ENCODE data around the gene CCDC170.

CCDC170 gene

GRCh38 chr6:151624481-151624880 lies 130.7 kb downstream of the CCDC170 start:
- no peak for DNase-seq

- DNase-seq = no peak
These were observed 131.2 kb downstream of the CCDC170 start for GRCh38 chr6:151624900-151625536.

GRCh38 chr6:151627689-151628444 lies 134.1 kb downstream of the CCDC170 start:
- no peak for DNase-seq

- no peak for DNase-seq
These were observed 136.0 kb downstream of the CCDC170 start for GRCh38 chr6:151629791-151630190.

- no peak for DNase-seq
These were observed 136.6 kb downstream of the CCDC170 start for GRCh38 chr6:151630387-151630786.

GRCh38 chr6:151630991-151631655 lies 137.3 kb downstream of the CCDC170 start:
- DNase-seq = no peak

GRCh38 chr6:151632415-151632987 lies 138.7 kb downstream of the CCDC170 start:
- DNase-seq = no peak

- DNase-seq = no peak
These were observed 139.9 kb downstream of the CCDC170 start for GRCh38 chr6:151633526-151634335.

- no peak for DNase-seq
These were observed 140.5 kb downstream of the CCDC170 start for GRCh38 chr6:151634336-151634720.

- DNase-seq = no peak
These were observed 141.9 kb downstream of the CCDC170 start for GRCh38 chr6:151635741-151636140.

GRCh38 chr6:151637814-151638213 lies 144.0 kb downstream of the CCDC170 start:
- DNase-seq = no peak

GRCh38 chr6:151639750-151640149 lies 145.9 kb downstream of the CCDC170 start:
- DNase-seq = no peak

- DNase-seq = no peak
These were observed 147.2 kb downstream of the CCDC170 start for GRCh38 chr6:151641028-151641427.

GRCh38 chr6:151647976-151648639 lies 154.3 kb downstream of the CCDC170 start:
- DNase-seq = peak; percentile 7

- no peak for DNase-seq
These were observed 156.0 kb downstream of the CCDC170 start for GRCh38 chr6:151649835-151650234.

GRCh38 chr6:151651639-151652038 lies 157.8 kb downstream of the CCDC170 start:
- DNase-seq = no peak

- DNase-seq = no peak
These were observed 158.5 kb downstream of the CCDC170 start for GRCh38 chr6:151652325-151652724.

- DNase-seq = no peak
These were observed 161.3 kb downstream of the CCDC170 start for GRCh38 chr6:151655099-151655498.

GRCh38 chr6:151656392-151656791 lies 162.6 kb downstream of the CCDC170 start:
- DNase-seq = no peak

- DNase-seq = no peak
These were observed 164.3 kb downstream of the CCDC170 start for GRCh38 chr6:151658091-151658490.

- DNase-seq = no peak
These were observed 165.4 kb downstream of the CCDC170 start for GRCh38 chr6:151659212-151659611.

- no peak for DNase-seq
These were observed 167.7 kb downstream of the CCDC170 start for GRCh38 chr6:151661509-151661908.

Measured in EL (cell line).